Spleen (tissue), 7 donors: ENCODE measurements around the gene CHMP4B.

Source experiments
- CTCF ChIP-seq, 11 experiments: fragments of 200-600 bp in 7 of 11; fragments of 450-650 bp in 4 of 11; sonication (generic) in 4 of 11; IDR thresholded peaks in 8 of 11; conservative IDR thresholded peaks in 3 of 11; 1 replicate in 7 of 11; 2 replicates in 4 of 11; pipeline versions ENCODE4 v1.4.0 to v1.8.0; 2016 to 2021; ENCODE audit warnings: antibody characterized with exemption in 11 of 11, inconsistent platforms in 4 of 11, mild to moderate bottlenecking in 1 of 11
- POLR2A ChIP-seq, 3 donors: fragments of 450-650 bp; IDR thresholded peaks; one replicate each; pipeline ENCODE4 v1.5.1; 2017; ENCODE audit warnings: antibody characterized with exemption in 3 of 3, mild to moderate bottlenecking in 1 of 3
- donor health status: DM: no; HTN: no; CAD: no; lungs with moderate emphysema.
- donor health status: DM: no; HTN: no; CAD: no.
- donor health status: DM: no; HTN: no; CAD: no.

GRCh38 chr20:33821270-33821836 is 10.2 kb downstream of the CHMP4B start:
- TF ChIP-seq POLR2A (IDR thresholded peaks at IDR 0.05) (no peak), CTCF (IDR thresholded peaks at IDR 0.05 in 8 of 11, conservative IDR thresholded peaks at IDR 0.05 in 3 of 11) (no peak)
